Stimulated activated CD4-positive, alpha-beta T cell treated with anti-CD3 and anti-CD28 coated beads, Interleukin-12 subunit alpha, Interleukin-12 subunit beta, amount 100 ng/mL, for 4 hours (primary cell): ENCODE results near the gene FMN2.
"Not testable (repeated sequence)": the region's sequence is repeated elsewhere in the genome, so short reads cannot be mapped to it uniquely, and the experiment has no call there.

Experiments used
- DNase-seq: peaks from one replicate; pipeline ENCODE4 v3.0.0-alpha.2; 2020

Gene FMN2

GRCh38 chr1:240320659-240321058 lies 229.0 kb downstream of the FMN2 start:
- DNase-seq = no peak

GRCh38 chr1:240322943-240323342 lies 231.3 kb downstream of the FMN2 start:
- DNase-seq = no peak

DNA sequence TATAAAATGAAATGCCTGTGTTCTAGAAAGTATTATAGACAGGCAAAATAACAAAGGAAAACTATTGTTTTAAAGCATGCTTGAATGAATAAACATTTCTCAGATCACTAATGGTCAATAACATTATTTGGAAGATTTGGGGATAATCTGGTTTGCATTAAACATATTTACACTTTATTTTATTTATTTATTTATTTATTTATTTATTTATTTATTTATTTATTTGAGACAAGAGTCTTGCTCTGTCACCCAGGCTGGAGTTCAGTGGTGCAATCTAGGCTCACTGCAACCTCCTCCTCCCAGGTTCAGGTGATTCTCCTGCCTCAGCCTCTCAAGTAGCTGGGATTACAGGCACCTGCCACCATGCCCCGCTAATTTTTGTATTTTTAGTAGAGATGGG lies 236.7 kb downstream of the FMN2 start:
- not testable (repeated sequence) for DNase-seq

DNA sequence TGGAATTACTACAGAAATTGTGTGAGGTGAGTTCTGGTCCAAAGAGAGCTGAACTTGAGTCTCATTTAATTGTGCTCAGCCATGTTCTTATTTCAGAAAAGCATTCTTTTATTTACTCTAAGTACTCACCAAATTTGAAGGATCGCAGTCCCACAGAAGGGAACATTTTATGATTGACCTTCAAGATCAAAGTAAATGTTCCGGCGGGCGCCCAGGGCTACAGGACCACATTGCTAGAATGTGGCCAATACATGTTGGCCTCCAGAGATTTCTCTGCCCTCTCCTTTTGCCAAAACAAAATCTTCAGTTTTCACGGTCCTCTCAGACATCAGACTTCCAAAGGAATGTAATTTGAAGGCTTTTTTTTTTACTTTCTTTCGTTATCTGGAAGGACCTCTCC lies 237.8 kb downstream of the FMN2 start:
- DNase-seq = no peak

- no peak for DNase-seq
Observed at GRCh38 chr1:240332672-240333071, 241.0 kb downstream of the FMN2 start.

DNA sequence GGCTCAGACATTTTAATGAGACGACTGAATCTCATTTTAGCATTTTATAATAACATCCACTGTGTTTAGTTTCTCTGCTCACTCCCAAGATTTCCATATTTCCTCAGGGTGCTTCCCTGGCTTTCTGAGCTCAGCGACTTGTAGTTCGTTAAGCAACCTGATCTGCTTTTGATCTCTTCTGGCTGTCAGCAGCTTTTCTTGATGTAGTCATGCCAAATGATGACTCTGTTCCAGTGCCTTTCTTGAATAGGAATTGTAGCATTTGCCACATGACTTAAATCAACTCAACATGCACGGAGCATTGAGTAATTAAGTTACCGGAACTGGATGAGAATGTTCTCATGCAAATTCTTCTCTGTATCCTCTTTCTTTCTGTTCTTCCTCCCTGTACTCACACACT lies 246.1 kb downstream of the FMN2 start:
- no peak for DNase-seq

DNA sequence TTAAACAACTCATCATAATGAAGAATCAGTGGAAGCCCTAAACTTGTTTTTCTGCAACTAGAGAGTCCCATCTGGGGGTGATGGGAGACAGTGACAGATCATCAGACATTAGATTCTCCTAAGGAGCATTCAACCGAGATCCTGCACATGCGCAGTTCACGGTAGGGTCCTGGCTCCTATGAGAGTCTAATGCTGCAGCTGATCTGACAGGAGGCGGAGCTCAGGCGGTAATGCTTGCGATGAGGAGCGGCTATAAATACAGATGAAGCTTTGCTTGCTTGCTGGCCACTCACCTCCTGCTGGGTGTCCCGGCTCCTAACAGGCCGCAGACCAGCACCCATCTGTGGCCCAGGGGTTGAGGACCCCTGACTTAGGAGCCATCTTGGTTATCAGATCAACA lies 247.2 kb downstream of the FMN2 start:
- DNase-seq = no peak

GRCh38 chr1:240341365-240342250 lies 249.9 kb downstream of the FMN2 start:
- DNase-seq = no peak

DNA sequence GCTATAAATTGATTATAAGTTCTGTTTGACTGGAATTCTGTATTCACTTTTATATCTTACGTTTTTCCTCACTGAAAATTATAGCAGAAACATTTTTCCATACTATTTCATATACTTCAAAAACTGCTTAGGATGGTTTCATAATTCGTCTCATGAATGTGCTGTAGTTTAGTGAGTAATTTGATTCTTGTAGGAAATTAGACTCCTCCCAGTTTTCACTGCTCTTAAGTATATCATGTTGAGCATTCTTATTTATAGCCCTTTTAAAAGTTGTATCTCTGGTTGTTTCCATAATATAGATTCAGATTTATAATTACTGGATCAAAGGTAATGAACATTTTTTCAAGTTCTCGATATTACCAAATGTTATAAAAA lies 250.6 kb downstream of the FMN2 start:
- no peak for DNase-seq

DNA sequence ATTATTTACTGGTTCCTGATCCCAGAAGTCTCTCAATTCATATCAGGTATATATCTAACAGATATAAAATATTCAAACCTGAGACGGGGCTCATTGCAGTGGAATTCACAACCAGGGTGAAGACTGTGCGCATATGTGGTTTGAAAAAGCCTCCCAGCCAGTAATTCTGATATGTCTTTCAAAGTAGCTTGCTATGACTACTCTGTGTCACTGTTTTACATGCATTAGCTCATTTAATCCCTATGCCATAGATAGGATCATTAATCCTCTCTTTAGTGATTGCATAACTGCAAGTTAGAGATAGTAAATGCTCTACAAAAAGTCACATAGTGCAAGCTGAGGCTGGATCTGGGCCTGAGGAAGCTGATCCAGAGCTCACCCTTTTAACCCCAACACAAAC lies 251.4 kb downstream of the FMN2 start:
- no peak for DNase-seq

GRCh38 chr1:240343966-240344365 lies 252.3 kb downstream of the FMN2 start:
- no peak for DNase-seq

- DNase-seq = no peak
Observed at GRCh38 chr1:240344918-240345317, 253.2 kb downstream of the FMN2 start.

GRCh38 chr1:240349695-240350094 lies 258.0 kb downstream of the FMN2 start:
- no peak for DNase-seq

GRCh38 chr1:240350910-240351331 lies 259.2 kb downstream of the FMN2 start:
- no peak for DNase-seq

GRCh38 chr1:240351690-240352089 lies 260.0 kb downstream of the FMN2 start:
- DNase-seq = no peak

GRCh38 chr1:240352769-240353168 lies 261.1 kb downstream of the FMN2 start:
- no peak for DNase-seq

- no peak for DNase-seq
Observed at GRCh38 chr1:240356568-240356967, 264.9 kb downstream of the FMN2 start.

GRCh38 chr1:240362046-240362445 lies 270.4 kb downstream of the FMN2 start:
- DNase-seq = no peak

- DNase-seq = no peak
Observed at GRCh38 chr1:240362826-240363225, 271.1 kb downstream of the FMN2 start.

DNA sequence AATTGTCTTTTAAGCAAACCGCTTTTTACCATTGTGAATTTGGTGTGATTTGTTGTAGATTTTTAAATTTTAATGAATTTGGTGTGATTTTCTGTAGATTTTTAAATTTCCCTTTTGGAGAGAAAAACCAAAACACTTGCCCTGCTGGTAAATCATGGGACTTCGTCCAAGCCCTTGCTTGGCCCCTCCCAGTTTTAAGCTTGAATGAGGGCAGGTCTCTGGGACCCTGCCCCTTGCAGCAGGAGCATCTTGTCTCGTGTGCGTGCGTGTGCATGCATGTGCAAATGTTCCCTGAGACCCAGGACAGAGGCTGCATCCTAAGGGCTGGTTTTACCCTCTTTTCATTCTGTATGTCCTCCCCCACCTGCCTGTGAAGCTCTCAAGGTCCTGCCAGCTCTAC lies 271.6 kb downstream of the FMN2 start:
- DNase-seq = no peak

GRCh38 chr1:240363914-240364313 lies 272.2 kb downstream of the FMN2 start:
- no peak for DNase-seq

DNA sequence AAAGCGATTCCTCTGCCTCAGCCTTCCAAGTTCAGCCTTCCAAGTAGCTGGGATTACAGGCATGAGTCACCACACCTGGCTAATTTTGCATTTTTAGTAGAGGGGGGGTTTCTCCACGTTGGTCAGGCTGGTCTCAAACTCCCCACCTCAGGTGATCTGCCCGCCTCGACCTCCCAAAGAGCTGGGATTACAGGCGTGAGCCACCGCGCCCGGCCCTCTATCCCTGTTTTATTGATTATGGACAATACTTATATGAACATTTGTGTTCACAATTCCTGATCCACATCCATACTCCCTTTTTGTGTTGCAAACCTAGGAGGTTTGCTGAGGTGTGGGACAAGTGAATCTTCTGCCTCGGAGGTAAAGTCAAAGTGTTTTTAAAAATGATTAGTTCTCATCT lies 275.0 kb downstream of the FMN2 start:
- no peak for DNase-seq

DNA sequence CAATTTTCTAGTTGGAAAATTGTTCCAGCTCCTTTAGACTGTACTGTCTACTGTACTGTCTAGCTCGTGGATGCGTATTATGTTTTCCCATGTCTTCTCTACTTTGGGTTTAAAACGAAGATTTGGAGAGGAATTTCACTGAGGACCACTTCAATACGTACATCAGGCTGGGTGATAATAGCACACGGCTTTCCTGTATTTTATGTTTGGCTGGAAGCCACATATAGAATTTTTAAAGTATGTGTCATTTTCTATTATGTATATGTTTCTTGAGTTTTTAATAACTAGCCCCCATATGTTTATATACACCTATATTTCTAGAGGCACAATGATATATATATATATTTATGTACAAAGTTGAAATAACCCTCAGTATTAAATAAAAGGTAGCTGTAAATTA lies 293.9 kb downstream of the FMN2 start:
- no peak for DNase-seq

DNA sequence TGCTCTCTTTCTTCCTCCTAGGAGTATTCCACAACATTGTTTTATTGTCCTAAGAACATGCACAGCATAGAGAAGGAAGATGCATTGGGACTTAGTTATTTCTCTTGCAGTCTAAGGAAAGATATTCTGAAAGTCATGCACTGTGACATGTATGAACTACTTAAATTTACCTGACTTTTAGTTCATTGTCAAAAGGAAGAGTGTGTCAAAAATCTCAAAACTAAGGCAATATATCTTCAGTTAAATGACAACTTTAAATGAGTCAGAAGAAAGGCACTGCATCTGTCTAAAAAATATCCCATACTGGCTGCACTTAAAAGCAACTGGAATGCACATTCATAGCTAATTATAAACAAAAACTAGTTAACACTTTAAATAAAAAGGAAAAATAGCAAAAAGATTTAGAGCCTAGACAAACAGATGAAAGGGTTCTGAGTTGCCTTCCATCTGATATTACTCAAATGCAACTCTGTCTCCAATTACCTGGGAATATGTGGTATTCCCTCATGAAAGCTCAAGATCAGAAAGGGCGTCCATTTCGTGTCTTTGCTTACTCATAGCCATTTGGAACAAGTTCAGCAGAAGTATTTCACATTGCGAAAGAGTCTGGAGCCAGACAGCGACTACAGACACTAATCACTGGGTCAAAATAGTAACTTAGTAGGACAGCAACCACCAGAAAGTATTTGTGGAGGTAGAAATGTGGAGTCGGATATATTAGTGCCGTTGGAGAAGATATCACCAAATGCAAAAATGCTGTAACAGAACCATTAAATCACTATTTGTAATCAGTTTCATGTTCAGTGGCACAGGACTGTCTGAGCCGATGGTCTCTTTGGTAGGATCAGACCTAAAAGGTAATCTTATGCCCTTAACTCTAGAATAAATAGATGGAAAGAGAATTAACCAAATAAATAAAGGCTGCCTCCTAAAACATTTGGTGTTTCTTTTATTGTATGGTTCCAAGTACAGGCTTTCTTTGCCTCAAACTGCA lies 294.6 kb downstream of the FMN2 start:
- DNase-seq = no peak
